OCI-LY3 (cell line): ENCODE measurements around the gene ZNF32.
A peak's percentile ranks its signal among the peaks of the same experiment; 100 is the strongest.

Experiments used
- EZH2phosphoT487 ChIP-seq: fragments of 200-600 bp; shearing (Covaris generic); IDR thresholded peaks from 2 replicates; pipeline ENCODE4 v1.6.1; 2018; ENCODE audit warnings: antibody characterized with exemption, mixed run types, low read depth
- TF ChIP-seq, protein P1 (sequence below): fragments of 200-600, 300-600 bp; sonication (generic); IDR thresholded peaks from 2 replicates; pipeline ENCODE4 v1.5.1; 2014; ENCODE audit warnings: antibody characterized with exemption, low read length, low read depth

DNA sequence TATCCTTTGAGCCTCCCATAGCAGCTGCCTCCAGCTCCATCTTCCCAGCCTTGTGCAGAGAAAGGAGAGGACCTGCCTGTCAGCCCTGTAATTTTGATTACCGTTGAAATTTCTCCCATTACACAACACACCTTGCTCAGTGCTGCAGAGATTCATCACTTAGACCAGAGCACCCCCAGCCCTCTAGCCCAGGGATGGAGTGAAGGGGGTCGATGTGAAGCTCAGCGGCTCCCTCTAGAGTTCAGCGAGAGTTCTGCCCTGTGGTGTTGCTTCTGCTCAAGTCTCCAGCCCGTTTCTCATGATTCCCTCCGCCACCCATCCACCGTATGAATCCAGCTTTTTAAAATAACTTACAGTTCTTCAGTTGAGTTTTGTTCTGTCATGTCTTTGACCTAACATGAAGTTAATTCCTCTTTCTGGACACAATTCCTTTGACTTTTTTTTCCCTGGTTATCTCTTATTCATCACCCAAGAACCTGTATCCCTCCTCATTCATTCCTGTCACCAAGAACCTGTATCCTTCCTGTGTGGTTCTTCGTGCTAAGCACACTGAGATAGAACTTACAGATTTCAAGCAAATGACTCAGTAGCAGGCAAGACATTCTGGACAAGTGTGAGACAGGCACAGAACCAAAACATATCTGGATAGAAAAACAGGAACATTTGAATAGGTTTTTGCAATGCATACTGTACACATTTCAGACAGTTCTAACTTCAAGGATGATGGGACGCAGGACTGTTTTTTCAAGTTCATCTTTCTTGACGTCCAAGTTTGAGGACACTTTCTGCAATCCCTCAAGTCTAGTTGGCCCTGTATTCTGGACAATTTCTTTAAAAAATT, 35.0 kb upstream of the ZNF32 start:
- TF ChIP-seq, protein P1, sequence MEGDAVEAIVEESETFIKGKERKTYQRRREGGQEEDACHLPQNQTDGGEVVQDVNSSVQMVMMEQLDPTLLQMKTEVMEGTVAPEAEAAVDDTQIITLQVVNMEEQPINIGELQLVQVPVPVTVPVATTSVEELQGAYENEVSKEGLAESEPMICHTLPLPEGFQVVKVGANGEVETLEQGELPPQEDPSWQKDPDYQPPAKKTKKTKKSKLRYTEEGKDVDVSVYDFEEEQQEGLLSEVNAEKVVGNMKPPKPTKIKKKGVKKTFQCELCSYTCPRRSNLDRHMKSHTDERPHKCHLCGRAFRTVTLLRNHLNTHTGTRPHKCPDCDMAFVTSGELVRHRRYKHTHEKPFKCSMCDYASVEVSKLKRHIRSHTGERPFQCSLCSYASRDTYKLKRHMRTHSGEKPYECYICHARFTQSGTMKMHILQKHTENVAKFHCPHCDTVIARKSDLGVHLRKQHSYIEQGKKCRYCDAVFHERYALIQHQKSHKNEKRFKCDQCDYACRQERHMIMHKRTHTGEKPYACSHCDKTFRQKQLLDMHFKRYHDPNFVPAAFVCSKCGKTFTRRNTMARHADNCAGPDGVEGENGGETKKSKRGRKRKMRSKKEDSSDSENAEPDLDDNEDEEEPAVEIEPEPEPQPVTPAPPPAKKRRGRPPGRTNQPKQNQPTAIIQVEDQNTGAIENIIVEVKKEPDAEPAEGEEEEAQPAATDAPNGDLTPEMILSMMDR, result peak; percentile 46
- TF ChIP-seq EZH2phosphoT487, result no peak
